Measurements from ENCODE around the gene ATCAY.

- TF ChIP-seq GATA2 (IDR thresholded peaks at IDR 0.05; ENCODE audit: low read depth, low read length) (no peak), GATA3 (IDR thresholded peaks at IDR 0.05; ENCODE audit: low read depth, low read length) (no peak)
Observed at GRCh38 chr19:3882041-3882384, 1.5 kb downstream of the ATCAY start.
